ENCODE data around the gene MAPK8.

- TF ChIP-seq, protein P1, sequence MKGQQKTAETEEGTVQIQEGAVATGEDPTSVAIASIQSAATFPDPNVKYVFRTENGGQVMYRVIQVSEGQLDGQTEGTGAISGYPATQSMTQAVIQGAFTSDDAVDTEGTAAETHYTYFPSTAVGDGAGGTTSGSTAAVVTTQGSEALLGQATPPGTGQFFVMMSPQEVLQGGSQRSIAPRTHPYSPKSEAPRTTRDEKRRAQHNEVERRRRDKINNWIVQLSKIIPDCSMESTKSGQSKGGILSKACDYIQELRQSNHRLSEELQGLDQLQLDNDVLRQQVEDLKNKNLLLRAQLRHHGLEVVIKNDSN (IDR thresholded peaks at IDR 0.05): no peak
- TF ChIP-seq CREB1 (IDR thresholded peaks at IDR 0.05; ENCODE audit: low read depth): no peak
- TF ChIP-seq RAD21 (IDR thresholded peaks at IDR 0.05; ENCODE audit: low read depth): no peak
- no peak for TF ChIP-seq MAX (IDR thresholded peaks at IDR 0.05)
- TF ChIP-seq REST (IDR thresholded peaks at IDR 0.05; ENCODE audit: low read depth): no peak
- TF ChIP-seq EP300 (IDR thresholded peaks at IDR 0.05; ENCODE audit: borderline replicate concordance): no peak
- no peak for TF ChIP-seq CEBPB (IDR thresholded peaks at IDR 0.05)
- no peak for TF ChIP-seq YY1 (IDR thresholded peaks at IDR 0.05; ENCODE audit: low read depth)
- TF ChIP-seq TAF1 (IDR thresholded peaks at IDR 0.05; ENCODE audit: low read depth): no peak
These were observed 122.8 kb downstream of the MAPK8 start for GRCh38 chr10:48429309-48429708.

All from Ishikawa (cell line).